WTC11 (cell line): Measurements from ENCODE around the gene PLXDC1. TPM values are rescaled to one million over a fixed set of nuclear protein-coding genes. Genes with fewer than 3 reads are reported as not detected.

Experiments used
- CREB1 ChIP-seq: sonication (generic); formaldehyde crosslinking; IDR thresholded peaks from 2 replicates; pipeline ENCODE4 v1.8.0; 2023; ENCODE audit warnings: mild to moderate bottlenecking, missing genetic modification reagents
- ESRRA ChIP-seq: sonication (generic); formaldehyde crosslinking; IDR thresholded peaks from 2 replicates; pipeline ENCODE4 v1.8.1; 2022; ENCODE audit warnings: mild to moderate bottlenecking, missing genetic modification reagents, borderline replicate concordance
- JAZF1 ChIP-seq: fragments of 250-450 bp; sonication (Bioruptor Pico); IDR thresholded peaks from 2 replicates; pipeline ENCODE4 v1.9.0; 2021; ENCODE audit warnings: moderate library complexity, mild to moderate bottlenecking, inconsistent platforms
- MXD4 ChIP-seq: fragments of 250-450 bp; sonication (Bioruptor Pico); IDR thresholded peaks from 2 replicates; pipeline ENCODE4 v1.8.0; 2021; ENCODE audit warnings: mild to moderate bottlenecking, moderate library complexity, borderline replicate concordance
- total RNA-seq: library from RNA; stranded (reverse); gene quantifications from 3 replicates; pipeline ENCODE4 v1.2.3, GENCODE V29; 2021
- TF ChIP-seq, protein P1 (sequence below): sonication (generic); formaldehyde crosslinking; IDR thresholded peaks from 2 replicates; pipeline ENCODE4 v1.8.0; 2023; ENCODE audit warnings: mild to moderate bottlenecking, missing genetic modification reagents
- TF ChIP-seq, protein P2 (sequence below): sonication (generic); formaldehyde crosslinking; IDR thresholded peaks from 2 replicates; pipeline ENCODE4 v1.8.0; 2022; ENCODE audit warnings: mild to moderate bottlenecking, missing genetic modification reagents

The PLXDC1 gene
- total RNA-seq, 1 experiment from 2014 or later, result 5.4 TPM

DNA sequence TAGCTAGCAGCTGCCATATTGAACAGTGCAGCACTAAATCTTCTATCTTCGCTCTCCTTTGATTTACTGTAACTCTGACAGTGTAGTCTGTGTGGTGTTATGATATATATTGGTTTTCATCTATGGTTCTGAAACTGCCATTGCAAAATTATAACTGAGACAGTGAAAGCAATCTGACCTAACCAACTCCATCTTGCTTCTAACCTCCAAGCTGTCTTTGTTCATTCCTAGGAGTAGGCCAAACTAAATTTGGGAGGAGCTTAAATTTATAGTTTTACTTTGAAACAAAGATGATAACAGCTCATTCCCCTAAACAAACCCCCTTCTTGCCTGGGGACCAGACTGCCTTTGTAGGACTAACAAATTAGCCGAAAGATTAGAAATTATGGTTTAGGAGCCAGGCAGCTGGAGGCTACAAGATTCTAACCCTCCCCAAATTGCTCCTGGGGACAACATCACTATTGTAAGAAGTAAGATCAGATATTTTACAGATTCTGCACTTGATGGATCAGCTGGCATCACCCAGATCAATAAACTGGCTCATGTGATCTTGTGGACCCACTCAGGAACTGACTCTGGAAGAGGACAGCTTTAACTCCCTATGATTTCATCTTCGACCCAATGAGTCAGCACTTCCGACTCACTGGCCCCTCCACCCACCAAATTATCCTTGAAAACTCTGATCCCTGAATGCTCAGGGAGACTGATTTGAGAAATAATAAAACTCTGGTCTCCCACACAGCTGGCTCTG lies 137.2 kb downstream of the PLXDC1 start (continued):
- TF ChIP-seq ESRRA (CRISPR knock-in tag) (no peak), MXD4 (CRISPR knock-in tag) (no peak), CREB1 (CRISPR knock-in tag) (no peak), JAZF1 (CRISPR knock-in tag) (no peak)
- TF ChIP-seq, protein P1, sequence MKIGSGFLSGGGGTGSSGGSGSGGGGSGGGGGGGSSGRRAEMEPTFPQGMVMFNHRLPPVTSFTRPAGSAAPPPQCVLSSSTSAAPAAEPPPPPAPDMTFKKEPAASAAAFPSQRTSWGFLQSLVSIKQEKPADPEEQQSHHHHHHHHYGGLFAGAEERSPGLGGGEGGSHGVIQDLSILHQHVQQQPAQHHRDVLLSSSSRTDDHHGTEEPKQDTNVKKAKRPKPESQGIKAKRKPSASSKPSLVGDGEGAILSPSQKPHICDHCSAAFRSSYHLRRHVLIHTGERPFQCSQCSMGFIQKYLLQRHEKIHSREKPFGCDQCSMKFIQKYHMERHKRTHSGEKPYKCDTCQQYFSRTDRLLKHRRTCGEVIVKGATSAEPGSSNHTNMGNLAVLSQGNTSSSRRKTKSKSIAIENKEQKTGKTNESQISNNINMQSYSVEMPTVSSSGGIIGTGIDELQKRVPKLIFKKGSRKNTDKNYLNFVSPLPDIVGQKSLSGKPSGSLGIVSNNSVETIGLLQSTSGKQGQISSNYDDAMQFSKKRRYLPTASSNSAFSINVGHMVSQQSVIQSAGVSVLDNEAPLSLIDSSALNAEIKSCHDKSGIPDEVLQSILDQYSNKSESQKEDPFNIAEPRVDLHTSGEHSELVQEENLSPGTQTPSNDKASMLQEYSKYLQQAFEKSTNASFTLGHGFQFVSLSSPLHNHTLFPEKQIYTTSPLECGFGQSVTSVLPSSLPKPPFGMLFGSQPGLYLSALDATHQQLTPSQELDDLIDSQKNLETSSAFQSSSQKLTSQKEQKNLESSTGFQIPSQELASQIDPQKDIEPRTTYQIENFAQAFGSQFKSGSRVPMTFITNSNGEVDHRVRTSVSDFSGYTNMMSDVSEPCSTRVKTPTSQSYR (CRISPR knock-in tag), result no peak
- TF ChIP-seq, protein P2, sequence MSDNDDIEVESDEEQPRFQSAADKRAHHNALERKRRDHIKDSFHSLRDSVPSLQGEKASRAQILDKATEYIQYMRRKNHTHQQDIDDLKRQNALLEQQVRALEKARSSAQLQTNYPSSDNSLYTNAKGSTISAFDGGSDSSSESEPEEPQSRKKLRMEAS, result no peak

Other genes starting within 250 kb of the PLXDC1 start
- gene FBXO47, start 184.2 kb downstream of the PLXDC1 start, total RNA-seq, result not detected in 3 replicates
- not detected in 3 replicates for gene ARL5C, start 14.5 kb upstream of the PLXDC1 start, total RNA-seq
- 11.2 to 17.0 TPM (median 11.9 TPM) in 3 replicates for gene CACNB1, start 46.0 kb upstream of the PLXDC1 start, total RNA-seq
- gene RPL19, start 48.6 kb upstream of the PLXDC1 start, total RNA-seq, result 1,970 to 2,019 TPM (median 2,012 TPM) in 3 replicates
- gene STAC2, start 74.3 kb upstream of the PLXDC1 start, total RNA-seq, result 3.9 to 4.2 TPM (median 4.0 TPM) in 3 replicates
- 9.7 to 13.8 TPM (median 13.0 TPM) in 3 replicates for gene FBXL20, start 250.0 kb upstream of the PLXDC1 start, total RNA-seq